ENCODE measurements around the gene CD48. TPM values are rescaled to one million over a fixed set of nuclear protein-coding genes. Genes with fewer than 3 reads are reported as not detected.

Gene CD48
- total RNA-seq, 2 donors from 2014 or later: 434 to 816 TPM

DNA sequence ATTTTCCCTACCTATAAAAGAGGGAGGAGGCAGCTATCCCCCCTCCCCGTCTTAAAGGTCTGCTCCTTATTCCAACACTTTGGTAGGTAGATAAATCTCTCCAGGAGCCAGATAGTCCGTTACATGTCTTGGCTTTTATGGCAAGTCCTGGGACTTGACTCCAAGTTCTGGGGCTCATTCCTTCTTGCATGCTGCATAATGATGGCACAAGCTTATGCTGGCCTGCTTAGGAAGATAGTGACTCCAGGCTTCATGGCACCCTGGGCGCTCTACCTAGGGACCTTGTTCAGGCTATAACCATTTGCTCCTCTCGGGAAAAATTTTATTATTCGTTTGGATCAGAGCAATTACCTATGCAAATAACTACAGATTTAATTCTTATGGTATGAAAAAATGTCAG is 68.5 kb downstream of the CD48 start:
- peak overlapping the region; percentile 83 to 95 for H3K27ac Mint-ChIP-seq
- peak overlapping the region; percentile 87 for H3K4me3 Mint-ChIP-seq
- DNase-seq (ENCODE audit: low spot score) (no peak), ATAC-seq (no peak)
- peaks cover 21% of the 10 kb centered on the region for H3K36me3 Mint-ChIP-seq
- H3K27me3 Mint-ChIP-seq: no peaks in the 10 kb centered on the region
- peaks cover 5% of the 10 kb centered on the region for H3K9me3 Mint-ChIP-seq
- H3K4me1 Mint-ChIP-seq (ENCODE audit: low read depth in 2 of 2): peaks cover 69 to 74% of the 10 kb centered on the region in 2 donors

GRCh38 chr1:160642281-160642644 is 69.4 kb downstream of the CD48 start:
- peak overlapping the region; percentile 87 for H3K4me3 Mint-ChIP-seq
- no peak for DNase-seq (ENCODE audit: low spot score)
- H3K36me3 Mint-ChIP-seq: peaks cover 21% of the 10 kb centered on the region
- H3K27ac Mint-ChIP-seq: peak overlapping the region; percentile 83 to 95
- peaks cover 69 to 76% of the 10 kb centered on the region in 2 donors for H3K4me1 Mint-ChIP-seq (ENCODE audit: low read depth in 2 of 2)
- H3K9me3 Mint-ChIP-seq: peaks cover 5% of the 10 kb centered on the region
- H3K27me3 Mint-ChIP-seq: no peaks in the 10 kb centered on the region
- no peak for ATAC-seq

DNA sequence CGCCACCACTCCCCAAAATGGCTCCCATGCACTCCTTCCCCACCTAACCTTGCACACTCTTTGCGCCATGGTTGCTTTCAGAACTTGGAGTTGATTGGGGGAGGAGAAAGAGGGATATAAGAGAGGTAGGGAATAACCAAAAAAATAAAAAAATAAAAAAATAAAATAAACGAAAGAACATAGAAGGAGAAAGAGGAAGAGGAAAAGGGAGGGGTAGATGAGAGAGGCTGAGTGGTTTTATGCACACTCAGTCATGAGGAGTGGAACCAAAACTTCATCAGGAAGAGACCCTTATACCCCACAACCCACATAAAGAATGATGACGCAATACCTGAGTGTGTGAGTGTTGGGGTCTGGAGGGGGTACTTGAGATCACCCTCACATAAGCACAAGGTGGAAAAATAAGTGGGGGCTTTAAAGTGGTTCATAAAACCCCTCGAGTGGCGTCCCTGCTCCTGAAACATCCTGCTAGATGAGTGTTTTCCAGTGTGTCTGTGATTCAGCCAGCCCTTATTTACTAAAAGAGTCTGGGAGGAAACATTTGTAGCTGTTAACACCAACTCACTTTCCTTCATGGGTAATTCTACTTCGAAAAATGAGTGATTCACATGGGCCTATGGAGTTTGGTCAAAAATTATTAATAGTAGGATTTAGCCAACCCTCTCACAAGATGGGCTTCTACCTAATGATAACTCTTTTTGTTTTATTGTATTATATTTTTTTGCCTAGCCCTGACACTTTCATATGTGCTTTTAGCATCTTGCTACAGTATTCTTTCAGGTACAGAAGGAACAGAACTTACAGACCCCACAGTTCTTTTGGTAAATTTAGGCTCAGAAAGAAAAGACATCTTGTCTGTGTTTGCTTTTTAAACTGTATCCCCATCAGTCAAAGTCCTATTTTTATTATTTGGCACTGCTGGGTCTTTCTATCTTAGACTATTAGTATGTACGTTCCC is 70.0 kb downstream of the CD48 start:
- Mint-ChIP-seq H3K4me1 (ENCODE audit: low read depth in 2 of 2) (peaks cover 72 to 75% of the 10 kb centered on the region in 2 donors), H3K9me3 (peaks cover 5% of the 10 kb centered on the region), H3K4me3 (peak overlapping the region; percentile 87), H3K27me3 (no peaks in the 10 kb centered on the region), H3K36me3 (peaks cover 21% of the 10 kb centered on the region), H3K27ac (peak overlapping the region; percentile 83 to 95)
- ATAC-seq (no peak), DNase-seq (ENCODE audit: low spot score) (no peak)

- peak overlapping the region; percentile 83 to 95 for H3K27ac Mint-ChIP-seq
Measured at GRCh38 chr1:160640359-160641123, 71.1 kb downstream of the CD48 start.

DNA sequence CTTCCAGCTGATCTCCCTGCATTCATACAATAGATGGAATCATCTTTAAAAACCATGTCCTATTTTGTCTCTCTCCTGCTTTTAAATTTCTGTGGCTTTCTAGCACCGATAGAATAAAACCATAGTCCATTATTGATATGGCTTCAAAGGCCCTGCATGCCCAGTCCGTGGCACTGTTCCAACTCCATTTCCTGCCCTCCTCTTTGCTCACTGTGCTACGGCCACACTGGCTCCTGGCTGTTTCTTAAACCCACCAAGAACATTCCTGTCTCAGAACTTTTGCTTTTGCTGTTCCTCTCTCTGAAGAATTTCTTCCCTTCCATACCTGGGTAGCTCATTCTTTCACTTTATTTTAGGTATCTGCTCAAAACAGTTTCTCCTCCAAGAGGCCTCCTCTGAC is 72.0 kb downstream of the CD48 start:
- no peak for DNase-seq (ENCODE audit: low spot score)
- H3K27me3 Mint-ChIP-seq: no peaks in the 10 kb centered on the region
- H3K36me3 Mint-ChIP-seq: peaks cover 15% of the 10 kb centered on the region
- H3K4me3 Mint-ChIP-seq: peak overlapping the region; percentile 76
- ATAC-seq: no peak
- H3K9me3 Mint-ChIP-seq: peaks cover 5% of the 10 kb centered on the region
- H3K4me1 Mint-ChIP-seq (ENCODE audit: low read depth in 2 of 2): peaks cover 71 to 79% of the 10 kb centered on the region in 2 donors
- H3K27ac Mint-ChIP-seq: peak overlapping the region; percentile 83 to 95

More at GRCh38 chr1:160640359-160641123, 71.1 kb downstream of the CD48 start:
- Mint-ChIP-seq H3K36me3 (peaks cover 15% of the 10 kb centered on the region), H3K27me3 (no peaks in the 10 kb centered on the region), H3K9me3 (peaks cover 5% of the 10 kb centered on the region), H3K4me1 (ENCODE audit: low read depth in 2 of 2) (peaks cover 72 to 81% of the 10 kb centered on the region in 2 donors), H3K4me3 (peak overlapping the region; percentile 87)
- ATAC-seq (peak; percentile 66 to 82), DNase-seq (ENCODE audit: low spot score) (no peak)

DNA sequence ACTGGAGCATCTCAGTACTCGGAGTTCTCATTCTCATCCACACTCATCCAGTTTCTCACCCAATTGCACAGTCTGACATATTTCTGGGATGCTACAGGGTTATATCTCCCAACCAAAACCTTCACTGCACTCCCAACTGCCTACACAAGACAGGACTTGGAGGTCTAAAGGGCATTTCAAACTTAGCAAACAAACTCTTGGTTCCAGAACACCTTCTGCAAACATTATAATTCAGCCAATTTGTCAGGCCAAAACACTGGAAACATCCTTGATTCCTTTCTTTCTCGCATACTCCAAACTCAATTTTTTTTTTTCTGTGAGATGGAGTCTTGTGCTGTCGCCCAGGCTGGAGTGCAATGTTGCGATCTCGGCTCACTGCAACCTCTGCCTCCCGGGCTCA is 72.7 kb downstream of the CD48 start:
- H3K36me3 Mint-ChIP-seq: peaks cover 15% of the 10 kb centered on the region
- H3K9me3 Mint-ChIP-seq: peaks cover 5% of the 10 kb centered on the region
- no peak for DNase-seq (ENCODE audit: low spot score)
- no peak for ATAC-seq
- peak overlapping the region; percentile 76 for H3K4me3 Mint-ChIP-seq
- no peaks in the 10 kb centered on the region for H3K27me3 Mint-ChIP-seq
- peak overlapping the region; percentile 83 to 95 for H3K27ac Mint-ChIP-seq
- peaks cover 67 to 78% of the 10 kb centered on the region in 2 donors for H3K4me1 Mint-ChIP-seq (ENCODE audit: low read depth in 2 of 2)

- DNase-seq (ENCODE audit: low spot score) (no peak), ATAC-seq (no peak)
- Mint-ChIP-seq H3K27me3 (no peaks in the 10 kb centered on the region), H3K4me3 (peak overlapping the region; percentile 76), H3K36me3 (peaks cover 19% of the 10 kb centered on the region), H3K4me1 (ENCODE audit: low read depth in 2 of 2) (peaks cover 71 to 78% of the 10 kb centered on the region in 2 donors), H3K27ac (peak overlapping the region; percentile 83 to 95), H3K9me3 (peaks cover 5% of the 10 kb centered on the region)
Measured at GRCh38 chr1:160638540-160638857, 73.1 kb downstream of the CD48 start.

GRCh38 chr1:160637821-160638539 is 73.6 kb downstream of the CD48 start:
- peak overlapping the region; percentile 76 for H3K4me3 Mint-ChIP-seq
- peaks cover 75 to 82% of the 10 kb centered on the region in 2 donors for H3K4me1 Mint-ChIP-seq (ENCODE audit: low read depth in 2 of 2)
- ATAC-seq: peak; percentile 83 to 84
- no peaks in the 10 kb centered on the region for H3K27me3 Mint-ChIP-seq
- peaks cover 5% of the 10 kb centered on the region for H3K9me3 Mint-ChIP-seq
- peak; percentile 84 for DNase-seq (ENCODE audit: low spot score)
- H3K27ac Mint-ChIP-seq: peak overlapping the region; percentile 83 to 95
- peaks cover 19% of the 10 kb centered on the region for H3K36me3 Mint-ChIP-seq

DNA sequence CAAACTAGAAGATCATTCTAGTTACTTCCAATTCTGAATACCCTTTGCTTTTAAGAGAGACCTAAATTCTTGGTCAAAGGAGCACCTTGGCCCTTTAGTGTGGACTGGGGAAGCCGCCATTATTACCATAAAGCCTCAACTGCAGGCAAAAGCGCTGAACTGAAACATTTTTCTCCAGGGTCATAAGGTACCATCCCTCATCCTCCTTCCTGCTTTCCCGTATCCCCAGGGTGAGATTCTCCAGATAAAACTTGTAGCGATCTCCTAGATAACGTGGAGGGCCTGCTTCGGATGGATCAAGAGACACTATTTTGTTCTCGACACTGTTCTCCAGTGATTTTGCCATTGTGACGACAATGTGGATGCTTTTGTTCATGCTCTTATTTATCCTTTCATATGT is 74.6 kb downstream of the CD48 start:
- H3K9me3 Mint-ChIP-seq: peaks cover 5% of the 10 kb centered on the region
- peaks cover 19% of the 10 kb centered on the region for H3K36me3 Mint-ChIP-seq
- peaks cover 72 to 79% of the 10 kb centered on the region in 2 donors for H3K4me1 Mint-ChIP-seq (ENCODE audit: low read depth in 2 of 2)
- H3K27ac Mint-ChIP-seq: peak overlapping the region; percentile 83 to 95
- ATAC-seq (no peak), DNase-seq (ENCODE audit: low spot score) (no peak)
- no peaks in the 10 kb centered on the region for H3K27me3 Mint-ChIP-seq
- peak overlapping the region; percentile 76 for H3K4me3 Mint-ChIP-seq

GRCh38 chr1:160636547-160636946 is 75.1 kb downstream of the CD48 start:
- no peaks in the 10 kb centered on the region for H3K27me3 Mint-ChIP-seq
- peak overlapping the region; percentile 76 for H3K4me3 Mint-ChIP-seq
- H3K9me3 Mint-ChIP-seq: peaks cover 5% of the 10 kb centered on the region
- H3K4me1 Mint-ChIP-seq (ENCODE audit: low read depth in 2 of 2): peaks cover 74 to 78% of the 10 kb centered on the region in 2 donors
- DNase-seq (ENCODE audit: low spot score) (no peak), ATAC-seq (peak; percentile 48 to 62)
- peaks cover 22% of the 10 kb centered on the region for H3K36me3 Mint-ChIP-seq
- H3K27ac Mint-ChIP-seq: peak overlapping the region; percentile 83 to 95

DNA sequence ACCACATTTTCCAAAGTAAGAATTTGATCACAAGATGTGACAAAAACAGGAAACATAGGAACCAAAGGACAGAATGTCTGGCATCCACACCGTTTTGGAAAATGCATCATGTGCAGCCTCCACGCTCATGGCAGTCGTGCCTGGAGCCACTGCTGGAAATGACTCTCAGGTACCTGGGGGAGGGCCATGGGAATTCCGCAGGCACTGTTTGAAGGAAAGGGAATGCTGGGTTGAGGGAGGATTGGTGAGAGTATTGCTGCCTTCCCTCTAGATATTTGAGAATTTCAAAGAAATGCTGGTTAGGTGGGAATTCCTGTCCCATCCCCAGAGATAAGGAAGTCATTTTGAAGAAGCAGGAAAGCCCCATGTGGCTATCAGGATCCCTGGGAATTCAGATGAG is 75.5 kb downstream of the CD48 start:
- ATAC-seq (no peak), DNase-seq (ENCODE audit: low spot score) (no peak)
- Mint-ChIP-seq H3K36me3 (peaks cover 25% of the 10 kb centered on the region), H3K9me3 (peaks cover 5% of the 10 kb centered on the region), H3K4me3 (peak overlapping the region; percentile 61), H3K27me3 (no peaks in the 10 kb centered on the region), H3K27ac (peak overlapping the region; percentile 83 to 95), H3K4me1 (ENCODE audit: low read depth in 2 of 2) (peaks cover 74 to 78% of the 10 kb centered on the region in 2 donors)

- peak overlapping the region; percentile 27 for H3K4me3 Mint-ChIP-seq
- ATAC-seq (no peak), DNase-seq (ENCODE audit: low spot score) (no peak)
- peak overlapping the region; percentile 58 to 95 for H3K27ac Mint-ChIP-seq
- peaks cover 0 to 5% of the 10 kb centered on the region in 2 donors for H3K27me3 Mint-ChIP-seq
- H3K4me1 Mint-ChIP-seq (ENCODE audit: low read depth in 2 of 2): peaks cover 76 to 79% of the 10 kb centered on the region in 2 donors
- H3K9me3 Mint-ChIP-seq: peaks cover 4% of the 10 kb centered on the region
- H3K36me3 Mint-ChIP-seq: peaks cover 22% of the 10 kb centered on the region
Measured at GRCh38 chr1:160634543-160635491, 76.8 kb downstream of the CD48 start.
